Dermis blood vessel endothelial cell (primary cell): ENCODE measurements around the gene KCNAB3. TPM values are rescaled to one million over a fixed set of nuclear protein-coding genes. Genes with fewer than 3 reads are reported as not detected.

ENCODE experiments used
- DNase-seq: peaks from one replicate; pipeline ENCODE4 v3.0.0; 2010
- total RNA-seq: library from RNA; depleted of rRNA; stranded (reverse); fragments of >200 nt; gene quantifications from 2 replicates; pipeline ENCODE4 v1.2.3, GENCODE V29; 2014

KCNAB3 gene
- total RNA-seq, 1 donor from 2014 or later: 0.68 TPM

DNA sequence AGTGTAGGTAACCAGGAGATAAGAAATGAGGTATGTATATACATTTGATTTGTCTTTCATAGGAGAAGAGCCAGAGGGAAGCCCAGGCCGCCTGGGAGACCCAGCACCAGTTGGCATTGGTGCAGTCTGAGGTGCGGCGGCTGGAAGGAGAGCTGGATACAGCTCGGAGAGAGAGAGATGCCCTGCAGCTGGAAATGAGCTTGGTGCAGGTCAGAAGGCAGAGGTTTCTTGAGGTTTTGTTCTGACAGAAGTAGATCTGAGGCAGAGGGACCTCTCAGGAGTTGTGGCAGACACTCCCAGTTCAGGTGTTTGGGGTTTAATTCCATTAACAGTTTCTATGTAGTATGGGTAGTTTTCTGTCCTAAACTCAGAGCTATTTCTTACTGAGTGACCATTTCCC lies 10.4 kb upstream of the KCNAB3 start:
- no peak for DNase-seq

DNA sequence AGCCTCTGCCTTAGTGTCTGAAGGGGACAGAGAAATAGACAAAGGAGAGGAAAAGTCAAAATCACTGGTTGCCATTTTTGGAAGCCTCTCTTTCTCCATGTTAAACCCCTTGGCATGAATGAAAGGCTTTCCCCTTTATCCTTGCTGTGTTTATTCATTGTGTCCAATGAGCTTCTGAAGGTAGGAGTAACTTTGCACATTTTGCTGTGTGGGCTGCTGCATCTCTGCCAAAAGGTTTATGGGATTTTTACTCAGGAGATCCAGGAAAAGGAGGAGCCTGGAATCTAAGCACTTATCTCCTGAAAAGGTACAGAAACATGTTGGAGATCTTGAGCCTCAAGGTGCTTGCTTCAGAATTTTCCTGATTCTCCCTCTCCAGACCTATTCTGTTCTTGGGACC lies 6.2 kb upstream of the KCNAB3 start:
- DNase-seq: no peak

DNA sequence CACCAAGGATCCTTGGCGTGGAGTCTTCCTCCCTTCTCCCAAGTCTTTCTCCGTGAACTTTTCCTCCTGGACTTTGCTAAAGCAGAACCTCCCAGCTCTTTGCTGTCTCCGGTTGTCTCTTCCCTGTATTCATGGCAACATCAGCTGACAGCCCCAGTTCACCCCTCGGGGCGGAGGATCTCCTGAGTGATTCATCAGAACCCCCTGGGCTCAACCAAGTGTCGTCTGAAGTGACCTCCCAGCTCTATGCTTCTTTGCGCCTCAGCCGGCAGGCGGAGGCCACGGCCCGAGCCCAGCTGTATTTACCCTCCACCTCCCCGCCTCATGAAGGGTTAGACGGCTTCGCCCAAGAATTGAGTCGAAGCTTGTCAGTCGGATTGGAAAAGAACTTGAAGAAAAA lies 3.3 kb upstream of the KCNAB3 start:
- peak; percentile 64 for DNase-seq

DNA sequence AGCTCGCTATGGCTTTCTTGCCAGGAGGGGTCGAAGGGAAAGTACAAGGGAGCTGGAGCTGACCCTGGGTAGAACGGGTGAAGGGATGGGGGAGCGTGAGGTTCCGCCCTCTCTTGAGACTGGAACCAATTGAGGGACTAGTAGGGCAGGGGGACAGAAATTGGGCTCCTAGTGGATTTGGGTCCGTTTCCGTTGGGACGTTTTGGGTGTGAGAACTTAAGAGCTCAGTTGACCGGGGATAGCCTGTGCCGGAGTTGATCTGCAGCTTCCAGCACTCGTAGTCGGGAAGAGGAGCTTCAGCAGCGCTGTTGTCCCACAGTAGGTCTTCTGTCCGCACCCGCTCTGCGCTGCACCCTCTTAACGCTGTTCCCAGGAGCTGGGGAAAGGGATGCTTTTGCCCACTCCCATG lies 2.8 kb upstream of the KCNAB3 start:
- peak; percentile 45 for DNase-seq

DNA sequence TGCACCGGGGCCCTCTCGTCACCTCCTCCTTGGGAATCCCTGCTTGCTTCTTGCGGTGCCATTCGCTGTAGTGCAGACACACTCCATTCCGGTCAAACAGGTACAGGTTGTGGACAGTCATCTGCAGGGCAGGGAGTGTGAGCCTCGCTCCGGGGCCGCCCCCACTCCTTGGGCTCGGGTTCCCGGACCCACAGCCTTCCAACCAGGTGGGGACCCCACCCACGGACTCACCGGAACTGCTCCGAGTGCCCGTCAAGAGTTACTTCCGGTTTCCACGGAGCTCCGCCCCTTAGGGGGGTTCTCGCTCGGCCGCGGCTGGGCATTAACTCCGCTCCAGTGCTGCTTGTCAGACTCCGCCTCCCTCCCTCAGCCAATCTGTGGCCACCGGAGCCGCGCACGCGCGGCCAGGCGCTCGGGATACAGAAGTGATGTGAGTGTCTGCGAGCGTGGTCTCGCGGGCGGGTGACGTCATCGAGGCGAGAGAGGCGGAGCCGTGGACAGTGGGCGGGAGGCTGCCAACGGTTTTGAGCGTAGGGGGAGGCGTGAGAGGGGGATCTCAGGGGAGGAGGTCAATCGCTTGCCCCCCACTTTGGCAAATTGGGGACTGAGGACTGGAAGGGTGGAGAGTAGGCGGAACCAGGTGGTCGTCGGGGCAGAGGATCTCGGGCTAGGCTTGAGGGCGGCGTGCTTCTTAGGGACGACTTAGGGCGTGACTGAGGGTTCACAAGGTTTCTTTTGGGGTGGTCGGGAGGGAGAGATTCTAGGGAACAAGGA lies 2.2 kb upstream of the KCNAB3 start, which contains the start of the genes CNTROB and TRAPPC1:
CNTROB (plus strand) TSS at position 498 of the 774 bp plus-strand sequence. CDS start 874 bp downstream, outside the sequence.
TRAPPC1 (minus strand) TSS at position 238 of the 774 bp plus-strand sequence; CDS start at position 121, 117 bp downstream.
- peak; percentile 99 for DNase-seq

DNA sequence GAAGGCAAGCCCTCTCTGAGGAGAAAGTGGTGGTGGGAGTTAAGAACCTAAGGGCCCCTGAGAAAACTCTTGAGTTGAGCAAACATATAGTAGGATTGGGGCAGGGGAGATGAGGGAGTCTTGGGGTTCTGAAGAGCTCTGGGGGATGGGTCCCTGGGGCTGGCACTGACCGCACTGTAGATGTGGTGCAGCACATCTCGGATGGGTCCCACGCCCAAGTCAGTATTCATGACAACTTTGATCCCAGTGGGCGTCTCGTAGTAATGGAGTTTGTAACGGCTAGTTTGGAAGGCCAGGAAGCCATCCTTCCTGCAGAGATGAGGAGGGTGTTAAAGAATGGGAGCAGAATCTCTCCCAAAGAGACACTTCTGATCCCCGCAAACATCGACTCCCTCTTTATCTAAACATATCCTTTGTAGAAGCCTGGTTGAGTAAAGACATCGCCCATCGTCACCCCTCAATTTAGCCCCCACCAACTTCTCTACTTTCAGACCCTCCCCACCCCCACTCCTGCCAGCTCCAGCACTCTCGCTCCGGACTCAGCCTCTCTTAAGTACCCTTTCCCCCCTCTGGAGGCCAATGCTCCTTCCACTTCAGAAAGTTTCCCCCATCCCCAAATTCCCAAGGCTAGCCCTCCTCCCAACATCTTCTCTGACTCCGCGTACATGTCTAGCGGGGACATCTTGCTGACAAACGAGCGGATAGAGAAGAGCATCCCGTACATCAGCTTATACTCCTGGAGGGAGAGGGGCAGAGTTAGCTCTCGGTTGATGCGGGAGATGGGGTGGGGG lies 1.4 kb upstream of the KCNAB3 start:
- peak; percentile 14 for DNase-seq

DNA sequence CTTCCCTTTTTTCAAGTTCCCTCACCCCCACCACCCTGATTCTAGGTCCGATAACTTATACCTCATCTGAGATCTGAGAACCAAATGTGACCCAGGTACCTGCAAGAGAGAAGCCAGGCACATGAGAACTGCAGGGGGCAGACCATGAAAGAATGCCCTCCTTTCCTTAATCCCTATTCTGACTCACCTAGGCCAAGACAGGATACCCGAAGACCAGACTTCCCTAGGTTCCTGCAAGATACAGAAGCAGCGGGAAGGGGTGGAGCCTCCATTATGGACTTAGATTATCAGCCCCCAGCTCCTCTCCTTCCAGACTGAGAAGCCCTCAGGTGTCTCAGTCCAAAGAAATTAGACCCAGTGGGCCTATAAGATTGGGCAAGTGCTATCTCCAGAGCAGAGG lies 2.1 kb downstream of the KCNAB3 start:
- DNase-seq: no peak

DNA sequence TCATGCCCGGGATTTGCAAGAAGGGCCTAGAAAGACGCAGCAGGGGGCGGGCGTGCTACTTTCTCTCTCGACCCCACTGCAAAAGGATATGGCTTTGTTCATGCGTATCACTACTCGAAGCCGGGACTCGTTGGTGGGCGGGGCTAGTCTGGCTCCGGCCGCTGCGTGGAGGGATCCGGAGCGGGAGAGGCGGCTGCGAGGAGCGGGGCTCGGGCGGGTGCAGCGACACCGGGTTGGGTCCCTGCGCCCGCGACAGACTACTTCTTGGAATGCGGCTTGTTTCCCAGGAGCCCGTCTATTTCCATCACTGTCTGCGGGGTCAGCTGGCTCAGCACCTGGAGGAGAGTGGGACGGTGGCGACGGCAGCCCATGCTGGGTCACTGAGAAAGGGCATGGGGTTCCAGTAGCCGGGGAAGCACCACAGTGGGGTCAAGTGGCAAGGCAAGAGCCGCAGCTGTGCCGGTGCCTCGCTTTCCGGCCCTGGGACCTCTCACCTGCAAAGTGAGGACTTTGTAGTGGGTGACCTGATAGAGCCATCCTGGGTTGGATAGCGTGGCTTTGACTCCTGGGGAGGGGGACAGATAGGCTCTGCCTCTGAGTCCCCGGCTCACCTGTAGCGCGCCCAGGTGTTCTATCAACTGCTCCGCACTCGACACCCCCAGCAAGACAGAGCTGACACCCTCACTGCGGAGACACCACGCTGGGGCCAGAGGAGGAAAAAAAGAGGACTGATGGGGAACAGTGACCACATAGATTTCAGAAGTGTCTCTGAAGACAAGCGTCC lies 6.6 kb downstream of the KCNAB3 start:
- DNase-seq: peak; percentile 86

DNA sequence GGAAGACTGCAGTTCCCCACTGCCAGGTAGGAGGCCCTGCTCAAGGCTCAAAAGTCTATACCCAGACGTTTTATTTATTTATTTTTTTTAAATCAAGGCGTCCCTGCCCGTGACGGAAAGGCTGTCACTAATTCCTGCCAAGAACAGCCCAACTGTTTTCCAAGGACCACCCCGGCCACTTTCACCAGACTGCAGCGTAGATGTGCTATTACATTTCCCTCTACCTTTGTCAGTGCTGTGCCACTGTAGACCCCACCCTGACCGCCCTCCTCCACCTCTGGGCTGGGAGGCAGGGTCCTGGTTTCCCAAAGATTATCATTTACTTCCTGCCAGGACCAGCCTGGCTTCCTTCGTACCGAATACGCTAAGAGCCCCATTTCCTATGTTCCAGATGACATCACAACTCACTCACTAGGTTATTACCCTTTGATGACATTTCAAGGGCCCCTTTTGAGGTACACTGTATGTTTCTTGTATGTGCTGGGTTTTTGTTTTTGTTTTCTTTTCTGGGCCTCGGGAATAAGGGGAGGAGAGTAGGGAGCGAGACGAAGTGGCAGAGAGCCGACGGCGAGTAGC lies 7.3 kb downstream of the KCNAB3 start:
- no peak for DNase-seq

DNA sequence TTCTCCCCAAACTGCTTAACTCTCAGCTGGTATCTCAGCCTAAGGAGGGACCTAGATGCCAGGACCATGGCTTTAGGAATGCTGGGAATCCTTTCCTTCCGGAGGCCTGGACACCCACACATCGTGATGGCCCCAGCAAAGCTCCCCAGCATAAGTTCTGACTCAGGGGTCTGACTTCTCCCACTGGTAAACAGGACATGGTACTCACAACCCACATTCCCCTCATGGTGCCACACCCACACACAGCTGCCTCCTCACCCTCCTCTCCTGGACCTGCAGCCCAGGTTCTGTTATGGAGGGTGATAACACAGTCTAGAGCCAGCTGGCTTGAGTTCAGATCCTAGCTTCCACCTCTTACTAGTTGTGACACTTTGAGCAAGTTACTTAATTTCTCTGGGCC lies 12.8 kb downstream of the KCNAB3 start:
- peak; percentile 34 for DNase-seq

DNA sequence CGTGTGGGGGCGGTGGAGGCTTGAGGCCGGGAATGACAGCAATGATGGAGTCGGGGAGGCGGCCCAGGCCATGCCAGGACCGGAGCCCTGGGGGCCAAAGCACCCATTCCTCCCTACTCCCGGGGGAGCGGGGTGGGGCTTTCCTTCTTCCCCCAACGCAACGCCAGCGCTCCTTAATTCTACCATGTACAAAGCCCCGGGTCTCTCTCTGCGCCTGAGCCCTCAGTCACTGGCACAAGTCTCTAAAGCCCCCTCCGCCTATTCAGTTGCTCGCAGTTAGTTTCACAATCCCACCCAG lies 13.3 kb downstream of the KCNAB3 start:
- no peak for DNase-seq

DNA sequence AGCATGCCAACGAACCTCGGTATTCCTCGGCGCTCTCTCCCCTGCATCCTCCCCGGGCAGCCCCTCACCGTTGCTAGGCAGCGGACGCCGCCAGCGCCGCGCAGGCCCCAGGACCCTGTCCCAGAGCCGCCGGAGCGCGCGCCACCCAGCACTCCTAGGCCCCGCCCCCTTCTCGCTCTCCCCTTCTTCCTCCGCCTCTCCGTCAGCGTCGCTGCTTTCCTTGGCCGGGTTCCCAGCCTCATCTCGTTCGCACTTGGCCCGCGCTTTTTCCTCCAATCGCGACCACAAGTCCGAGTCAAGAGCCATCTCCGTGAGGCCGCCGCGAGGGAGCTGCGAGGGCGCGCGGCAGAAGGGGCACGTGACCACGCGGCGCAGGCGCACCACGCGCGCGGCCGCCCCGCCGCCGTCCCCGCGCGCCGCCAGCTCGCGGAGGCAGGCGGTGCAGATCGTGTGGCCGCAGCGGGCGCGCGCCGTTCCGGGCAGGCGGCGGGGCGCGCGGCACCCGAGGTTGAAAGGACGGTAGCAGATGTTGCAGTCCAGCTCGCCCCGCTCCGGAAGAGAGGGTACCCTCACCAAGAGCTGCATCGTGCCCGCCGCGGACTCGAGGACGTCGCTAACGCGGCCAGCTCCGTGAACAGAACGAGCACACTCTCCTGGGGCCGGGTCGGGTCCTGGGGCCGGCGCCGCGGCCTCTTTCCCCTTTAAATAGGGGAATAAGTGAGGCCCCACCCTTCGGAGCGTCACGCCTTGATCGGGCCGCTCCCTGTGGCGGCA lies 13.9 kb downstream of the KCNAB3 start, which contains the start of gene RNF227:
RNF227 (minus strand) TSS at position 679 of the 774 bp plus-strand sequence; CDS start at position 585, 94 bp downstream.
- peak; percentile 93 for DNase-seq

DNA sequence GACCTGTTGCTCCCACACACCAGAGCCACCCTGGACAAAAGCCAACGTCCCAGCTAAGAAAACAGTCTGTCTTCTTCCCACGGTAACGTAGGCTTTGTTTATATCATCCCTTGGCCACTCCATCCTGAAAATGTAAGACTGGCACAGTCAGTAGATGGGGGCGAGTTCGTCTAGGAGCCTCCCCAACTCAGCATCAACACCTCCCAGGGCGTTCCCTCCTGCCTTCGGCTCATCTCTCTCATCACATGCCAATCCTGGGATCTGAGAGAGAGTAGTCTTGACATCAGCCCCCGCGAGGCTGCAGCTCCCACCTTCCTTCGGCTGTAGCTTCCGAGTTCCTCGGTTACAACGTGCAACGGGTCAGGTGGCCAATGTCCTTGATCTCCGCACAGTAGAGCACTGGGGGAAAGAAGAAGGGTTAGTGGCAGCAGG lies 14.5 kb downstream of the KCNAB3 start:
- DNase-seq: peak; percentile 63

DNA sequence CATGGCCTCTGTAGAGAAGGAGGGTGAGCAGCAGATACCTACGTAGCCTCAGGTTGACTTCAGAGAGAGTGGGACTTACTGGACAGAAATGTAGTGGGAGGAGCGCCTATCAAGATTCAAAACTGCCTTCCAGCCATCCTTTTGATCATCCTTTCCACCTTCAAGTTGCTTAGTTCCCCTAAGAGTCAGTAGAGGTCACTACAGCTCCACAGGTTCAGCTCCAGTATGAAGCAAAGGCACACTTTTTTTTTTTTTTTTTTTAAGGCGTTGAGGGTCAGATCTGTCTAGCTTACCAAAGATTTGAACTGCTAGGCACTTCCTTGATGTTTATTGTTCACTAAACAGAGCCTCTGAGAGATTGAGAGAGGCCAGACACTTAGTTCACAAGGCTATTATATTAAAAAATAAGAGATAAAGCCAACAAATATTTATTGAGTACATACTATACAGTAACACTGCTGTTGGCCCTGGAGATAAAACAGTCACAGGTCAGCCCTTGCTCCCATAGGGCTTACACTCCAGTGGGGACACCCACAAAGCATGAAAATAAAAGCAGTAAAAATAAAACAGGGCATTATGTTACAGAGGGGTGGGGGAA lies 16.6 kb downstream of the KCNAB3 start:
- DNase-seq: peak; percentile 87

DNA sequence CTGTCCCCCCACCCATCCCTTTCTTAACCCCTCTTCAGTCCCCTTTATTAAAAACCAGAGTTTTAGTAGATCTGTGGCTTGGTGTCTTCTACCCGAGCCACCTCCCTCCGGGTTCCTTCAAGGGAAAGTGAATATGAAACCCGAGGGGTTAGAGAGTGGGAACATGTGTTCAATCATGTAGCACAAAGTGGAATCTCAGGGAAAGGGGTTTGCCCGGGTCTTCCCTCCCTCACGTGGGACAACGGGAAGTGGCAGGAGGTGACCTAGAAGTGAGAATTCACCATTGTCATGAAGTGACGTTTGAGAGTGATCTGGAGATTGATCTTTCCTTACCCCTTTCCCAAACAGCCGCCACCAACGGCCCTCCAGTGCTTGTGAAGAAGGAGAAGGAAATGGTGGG lies 18.5 kb downstream of the KCNAB3 start:
- no peak for DNase-seq

DNA sequence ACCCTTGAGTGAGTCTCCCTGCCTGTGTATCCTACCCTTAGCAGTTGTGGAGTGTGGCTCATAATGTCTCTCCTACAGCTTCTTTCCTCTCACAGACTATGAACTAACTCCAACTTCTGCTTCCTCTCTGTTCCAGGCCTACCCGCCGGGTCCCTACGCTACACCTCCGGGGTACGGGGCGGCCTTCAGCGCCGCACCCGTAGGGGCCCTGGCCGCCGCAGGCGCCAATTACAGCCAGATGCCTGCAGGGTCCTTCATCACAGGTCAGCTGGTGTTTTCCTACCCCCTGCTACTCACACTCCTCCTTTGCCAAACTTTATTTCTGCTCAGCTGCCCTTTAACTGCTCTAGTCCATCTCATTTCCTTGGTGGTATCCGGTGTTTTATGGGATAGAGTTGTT lies 18.9 kb downstream of the KCNAB3 start:
- DNase-seq: no peak

DNA sequence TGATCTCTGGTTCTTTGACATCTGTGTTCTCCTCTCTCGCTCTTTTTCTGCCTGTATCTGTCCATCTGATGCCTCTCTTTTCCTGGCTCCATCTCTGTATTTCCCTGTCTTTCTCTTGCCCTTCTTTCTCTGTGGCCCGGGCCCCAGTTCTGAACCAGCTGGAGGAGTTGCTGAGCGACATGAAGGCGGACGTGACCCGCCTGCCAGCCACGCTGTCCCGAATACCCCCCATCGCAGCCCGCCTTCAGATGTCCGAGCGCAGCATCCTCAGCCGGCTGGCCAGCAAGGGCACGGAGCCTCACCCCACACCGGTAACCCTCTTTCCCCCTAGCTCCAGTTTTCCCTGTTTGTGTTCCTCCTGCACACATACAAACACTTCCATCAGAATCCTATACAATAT lies 19.4 kb downstream of the KCNAB3 start:
- no peak for DNase-seq

DNA sequence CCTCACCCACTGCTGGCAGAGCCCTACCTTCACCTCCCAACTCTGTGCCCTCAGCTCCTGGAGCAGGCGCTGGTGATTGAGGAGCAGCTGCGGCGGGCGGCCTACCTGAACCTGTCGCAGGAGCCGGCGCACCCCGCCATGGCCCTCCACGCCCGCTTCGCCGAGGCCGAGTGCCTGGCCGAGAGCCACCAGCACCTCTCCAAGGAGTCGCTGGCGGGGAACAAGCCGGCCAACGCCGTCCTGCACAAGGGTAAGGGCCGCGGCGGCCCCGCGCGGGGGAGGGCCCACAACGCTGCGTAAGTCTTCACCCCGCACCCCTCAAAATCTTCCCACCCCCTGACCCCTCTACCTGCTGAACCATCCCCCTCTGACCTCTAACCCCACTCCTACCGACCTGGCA lies 20.6 kb downstream of the KCNAB3 start:
- no peak for DNase-seq

DNA sequence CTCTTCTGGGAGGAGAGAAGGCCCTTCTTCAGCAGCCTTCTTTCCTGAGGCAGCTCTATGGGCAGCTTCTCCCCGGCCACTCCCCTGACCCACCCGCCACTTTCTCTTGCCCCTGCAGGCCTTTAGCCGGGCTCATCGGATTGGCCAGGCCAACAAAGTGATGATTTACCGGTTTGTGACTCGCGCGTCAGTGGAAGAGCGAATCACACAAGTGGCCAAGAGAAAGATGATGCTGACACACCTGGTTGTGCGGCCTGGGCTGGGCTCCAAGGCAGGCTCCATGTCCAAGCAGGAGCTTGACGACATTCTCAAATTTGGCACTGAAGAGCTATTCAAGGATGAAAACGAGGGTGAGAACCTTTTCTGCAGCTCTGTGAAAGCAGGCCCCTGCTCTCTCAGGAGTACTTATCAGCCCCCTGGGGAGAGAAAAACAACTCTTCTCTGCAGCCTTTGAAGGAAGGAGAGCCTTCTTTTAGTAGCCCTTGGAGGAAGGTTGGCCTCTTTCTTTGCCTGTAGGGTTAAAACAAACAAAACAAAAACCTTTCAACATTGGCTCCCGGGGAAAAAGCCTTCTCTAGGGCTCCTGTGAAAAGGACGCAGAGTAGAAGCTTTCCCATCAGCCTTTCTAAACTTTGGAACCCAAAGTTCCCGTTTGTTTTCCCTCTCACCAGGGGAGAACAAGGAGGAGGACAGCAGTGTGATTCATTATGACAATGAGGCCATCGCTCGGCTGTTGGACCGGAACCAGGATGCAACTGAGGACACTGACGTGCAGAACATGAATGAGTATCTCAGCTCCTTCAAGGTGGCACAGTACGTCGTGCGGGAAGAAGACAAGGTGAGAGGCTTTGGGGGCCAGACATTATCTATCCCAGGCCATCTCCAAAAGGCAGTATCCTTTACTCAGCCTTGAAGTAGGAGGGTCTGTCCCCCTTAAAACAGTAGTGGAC lies 26.2 kb downstream of the KCNAB3 start:
- no peak for DNase-seq

DNA sequence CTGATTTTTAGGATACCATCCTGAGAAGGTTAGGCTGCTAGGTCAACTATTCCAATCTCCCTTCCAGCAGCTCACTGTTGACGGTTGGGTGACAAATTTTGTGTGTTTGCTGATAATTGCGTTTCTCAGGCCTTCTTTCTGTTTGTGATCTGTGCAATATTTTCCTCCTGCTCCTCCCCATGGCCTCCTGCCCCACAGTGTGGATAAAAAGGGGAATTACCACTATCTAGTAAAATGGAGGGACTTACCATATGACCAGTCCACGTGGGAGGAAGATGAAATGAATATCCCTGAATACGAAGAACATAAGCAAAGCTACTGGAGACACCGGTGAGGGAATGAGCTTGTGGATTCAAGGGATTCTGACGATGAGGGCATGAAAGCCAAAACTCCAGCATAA lies 31.9 kb downstream of the KCNAB3 start:
- DNase-seq: peak; percentile 69
